ENCODE data around the gene TNIP2. TPM values are rescaled to one million over a fixed set of nuclear protein-coding genes. Genes with fewer than 3 reads are reported as not detected.

Gene TNIP2
- total and polyA plus RNA-seq, 9 donors = 6.4 to 43.2 (median 30.5) TPM

DNA sequence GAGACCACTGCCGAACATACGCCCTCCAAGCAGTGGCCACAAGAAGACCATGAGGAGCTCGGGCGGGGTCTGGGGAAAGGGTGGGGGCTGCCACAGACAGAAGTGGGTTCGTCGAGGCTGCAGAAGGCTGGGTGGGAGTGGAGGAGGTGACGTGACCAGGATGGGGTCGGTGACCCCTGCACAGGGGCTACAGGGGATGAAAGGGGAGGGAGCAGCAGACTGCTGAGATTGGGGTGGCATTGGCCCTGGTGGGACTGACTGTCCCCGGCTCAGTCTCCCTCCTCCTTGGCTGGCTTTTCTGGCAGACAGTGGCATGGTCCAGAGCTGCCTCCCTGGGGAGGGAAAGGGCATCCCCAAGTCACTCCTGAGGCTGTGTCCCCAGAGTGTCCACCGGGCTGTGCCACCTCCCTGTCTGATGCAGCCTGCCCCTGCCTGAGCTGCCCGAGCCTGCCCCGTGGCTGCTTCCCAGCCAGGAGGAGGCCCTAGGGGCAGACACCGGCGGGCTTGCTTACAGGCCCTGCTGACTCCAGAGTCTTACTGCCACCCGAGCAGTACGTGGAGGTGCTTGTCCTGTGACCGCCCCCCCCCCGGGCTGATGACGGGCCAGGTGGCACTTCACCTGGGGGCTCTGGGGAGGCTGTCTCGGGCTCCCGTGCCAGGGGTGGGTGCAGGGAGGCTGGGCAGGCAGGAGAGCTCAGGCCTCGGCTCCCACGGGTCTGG lies 44.0 kb upstream of the TNIP2 start:
- H3K36me3 ChIP-seq = no peaks in the 10 kb centered on the region
- H3K9me3 ChIP-seq = no peaks in the 10 kb centered on the region
- intact Hi-C loops (cut with DNase I) = no loop called here
- H3K27ac ChIP-seq = peak overlapping the region; percentile 57 to 76
- no peaks in the 10 kb centered on the region for H3K27me3 ChIP-seq
- TF ChIP-seq POLR2A (IDR thresholded peaks at IDR 0.05) = no peak
- H3K4me1 ChIP-seq (ENCODE audit: insufficient read depth) = peaks cover 15% of the 10 kb centered on the region
- DNase-seq = peak; percentile 21 to 53 (median 44)
- WGBS, 3 donors = 63 to 78% (median 66%) methylated on average over 21 to 23 of the region's 23 CpGs
- H3K4me3 ChIP-seq = no peak overlapping the region

DNA sequence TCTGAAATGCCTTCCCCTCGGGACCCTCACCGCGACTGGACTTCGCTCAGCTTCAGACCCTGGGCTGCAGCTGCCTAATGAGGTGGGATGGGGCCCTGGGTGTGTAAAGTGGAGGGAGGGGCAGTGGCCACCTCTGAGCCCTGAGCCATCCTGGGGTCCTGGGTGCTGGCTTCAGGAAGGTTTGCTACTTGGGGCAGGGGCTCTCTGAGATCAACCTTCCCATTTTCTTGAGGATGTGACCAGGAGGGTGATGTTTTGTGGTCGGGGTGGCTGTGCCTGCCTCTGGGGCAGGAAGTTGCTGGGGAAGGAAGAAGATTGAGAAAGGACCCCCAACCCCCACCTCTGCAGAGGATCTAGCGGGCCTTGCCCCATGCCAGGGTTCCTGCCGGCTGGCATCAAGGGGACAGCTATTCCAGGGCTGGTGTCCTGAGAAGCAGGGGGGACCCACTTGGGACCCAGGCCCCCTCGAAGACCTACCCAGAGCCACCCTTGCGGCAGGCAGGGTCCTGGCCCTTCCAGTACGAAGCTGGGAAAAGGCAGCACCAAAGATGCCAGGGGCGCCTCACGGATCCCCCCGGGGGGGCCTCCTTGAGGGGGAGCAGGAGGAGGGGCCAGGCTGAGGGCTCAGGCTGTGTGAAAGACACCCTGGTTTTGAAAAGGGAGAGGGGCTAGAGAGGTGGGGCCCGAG lies 43.2 kb upstream of the TNIP2 start:
- DNase-seq = peak; percentile 10 to 47 (median 34)
- Histone ChIP-seq H3K4me3 (no peak overlapping the region), H3K36me3 (no peaks in the 10 kb centered on the region), H3K27ac (peak overlapping the region in 1 of 2 donors; percentile 57), H3K27me3 (no peaks in the 10 kb centered on the region), H3K9me3 (no peaks in the 10 kb centered on the region), H3K4me1 (ENCODE audit: insufficient read depth) (peaks cover 22% of the 10 kb centered on the region)
- intact Hi-C loops (cut with DNase I) = no loop called here
- 68 to 81% (median 81%) methylated on average over 14 of the region's 14 CpGs for WGBS, 3 donors
- TF ChIP-seq EP300 (IDR thresholded peaks at IDR 0.05) = no peak
- TF ChIP-seq, protein P1, sequence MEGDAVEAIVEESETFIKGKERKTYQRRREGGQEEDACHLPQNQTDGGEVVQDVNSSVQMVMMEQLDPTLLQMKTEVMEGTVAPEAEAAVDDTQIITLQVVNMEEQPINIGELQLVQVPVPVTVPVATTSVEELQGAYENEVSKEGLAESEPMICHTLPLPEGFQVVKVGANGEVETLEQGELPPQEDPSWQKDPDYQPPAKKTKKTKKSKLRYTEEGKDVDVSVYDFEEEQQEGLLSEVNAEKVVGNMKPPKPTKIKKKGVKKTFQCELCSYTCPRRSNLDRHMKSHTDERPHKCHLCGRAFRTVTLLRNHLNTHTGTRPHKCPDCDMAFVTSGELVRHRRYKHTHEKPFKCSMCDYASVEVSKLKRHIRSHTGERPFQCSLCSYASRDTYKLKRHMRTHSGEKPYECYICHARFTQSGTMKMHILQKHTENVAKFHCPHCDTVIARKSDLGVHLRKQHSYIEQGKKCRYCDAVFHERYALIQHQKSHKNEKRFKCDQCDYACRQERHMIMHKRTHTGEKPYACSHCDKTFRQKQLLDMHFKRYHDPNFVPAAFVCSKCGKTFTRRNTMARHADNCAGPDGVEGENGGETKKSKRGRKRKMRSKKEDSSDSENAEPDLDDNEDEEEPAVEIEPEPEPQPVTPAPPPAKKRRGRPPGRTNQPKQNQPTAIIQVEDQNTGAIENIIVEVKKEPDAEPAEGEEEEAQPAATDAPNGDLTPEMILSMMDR (IDR thresholded peaks at IDR 0.05) = no peak
- TF ChIP-seq POLR2A (IDR thresholded peaks at IDR 0.05) = no peak

DNA sequence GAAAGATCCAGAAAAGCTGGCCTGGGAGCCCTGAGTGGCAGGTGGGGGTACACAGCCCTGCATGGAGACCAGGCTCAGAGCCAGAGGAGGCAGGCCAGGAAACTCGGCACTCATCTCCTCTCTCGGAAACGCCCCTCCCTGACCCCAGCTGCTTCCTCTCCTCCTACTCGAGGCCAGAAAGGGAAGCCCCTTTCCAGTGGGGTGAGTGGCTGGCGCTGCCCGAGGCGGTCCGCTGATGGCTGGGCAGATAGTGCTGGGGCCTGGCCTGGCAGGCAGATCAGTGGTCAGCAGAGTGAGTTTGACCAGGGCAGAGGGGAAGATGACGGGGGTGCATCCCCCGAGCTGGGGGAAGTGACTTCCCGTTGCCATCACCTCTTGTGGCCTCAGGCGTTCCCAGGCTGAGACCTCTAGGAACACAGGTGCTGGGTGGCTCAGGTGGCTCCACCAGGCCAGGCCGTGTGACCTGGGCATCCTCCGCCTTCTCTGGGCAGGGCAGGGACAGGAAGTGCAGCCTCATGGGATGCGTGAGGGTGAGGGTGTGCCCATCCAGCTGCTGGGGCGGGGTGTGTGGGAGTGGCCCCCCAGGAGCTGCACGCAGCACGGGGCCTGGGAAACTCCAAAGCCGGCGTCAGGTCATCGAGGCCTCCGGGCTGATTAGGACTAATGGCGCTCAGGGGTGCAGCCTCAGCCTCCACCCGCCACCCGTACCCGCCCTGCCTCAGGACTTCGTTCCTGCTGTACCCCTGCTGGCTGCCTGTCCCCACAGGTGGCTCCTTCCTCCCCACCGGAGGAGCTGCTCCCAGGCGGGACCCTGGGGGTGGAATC lies 42.5 kb upstream of the TNIP2 start:
- Histone ChIP-seq H3K4me3 (no peak overlapping the region), H3K9me3 (no peaks in the 10 kb centered on the region), H3K4me1 (ENCODE audit: insufficient read depth) (peaks cover 26% of the 10 kb centered on the region), H3K27ac (peak overlapping the region in 1 of 2 donors; percentile 19), H3K27me3 (no peaks in the 10 kb centered on the region), H3K36me3 (no peaks in the 10 kb centered on the region)
- 52 to 71% (median 61%) methylated on average over 22 to 29 of the region's 29 CpGs for WGBS, 3 donors
- TF ChIP-seq EP300 (IDR thresholded peaks at IDR 0.05) (no peak), POLR2A (IDR thresholded peaks at IDR 0.05) (no peak)
- TF ChIP-seq, protein P1 (IDR thresholded peaks at IDR 0.05) = no peak
- intact Hi-C loops (cut with DNase I) = no loop called here
- peak; percentile 34 to 73 (median 57) for DNase-seq

DNA sequence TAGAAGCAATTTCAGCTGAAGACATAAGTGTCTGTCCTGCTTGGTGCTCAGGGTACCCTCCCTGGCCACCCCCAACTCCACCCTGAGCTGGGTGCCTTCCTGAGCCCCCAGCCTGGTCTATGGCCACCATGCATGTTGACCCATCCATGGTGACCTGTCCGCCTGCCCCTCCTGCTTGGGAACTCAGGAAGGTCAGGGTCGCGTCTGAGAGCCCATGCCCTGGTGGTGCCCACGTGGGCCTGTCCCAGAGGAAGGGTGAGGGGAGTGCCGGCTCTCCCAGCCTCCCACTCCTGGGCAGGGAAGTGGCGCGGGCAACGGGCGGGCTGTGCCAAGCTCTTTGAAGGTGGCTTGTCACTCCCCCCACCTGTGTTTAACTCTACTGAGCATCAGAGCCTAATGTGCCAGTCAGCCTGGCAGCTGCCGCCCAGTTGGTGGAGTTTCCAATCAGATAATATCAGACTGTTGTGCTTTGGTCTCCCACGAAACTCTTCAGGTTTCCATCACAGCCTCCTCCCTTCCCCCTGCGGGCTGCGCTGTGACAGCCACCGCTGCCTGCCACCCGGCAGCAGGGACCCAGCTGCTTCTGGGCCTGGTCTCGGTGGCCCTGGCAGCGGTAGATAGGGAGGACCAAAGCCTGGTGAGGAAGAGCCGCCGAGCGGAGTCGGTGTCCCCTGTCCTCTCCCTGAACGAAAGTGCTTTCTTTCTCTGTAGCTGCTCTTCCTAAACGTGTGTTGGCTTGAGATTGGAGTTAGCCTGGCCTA lies 41.6 kb upstream of the TNIP2 start:
- H3K27me3 ChIP-seq = no peaks in the 10 kb centered on the region
- peak overlapping the region in 1 of 2 donors; percentile 19 for H3K27ac ChIP-seq
- no peaks in the 10 kb centered on the region for H3K36me3 ChIP-seq
- intact Hi-C loops (cut with DNase I) = no loop called here
- TF ChIP-seq, protein P1 (IDR thresholded peaks at IDR 0.05) = no peak
- no peak overlapping the region for H3K4me3 ChIP-seq
- peak in 4 of 5 donors; percentile 11 to 31 (median 22) for DNase-seq
- H3K4me1 ChIP-seq (ENCODE audit: insufficient read depth) = peaks cover 27% of the 10 kb centered on the region
- no peaks in the 10 kb centered on the region for H3K9me3 ChIP-seq
- 81 to 84% (median 84%) methylated on average over 22 to 23 of the region's 23 CpGs for WGBS, 3 donors

All from ovary (tissue), 9 donors.